GM19025 (cell line): ENCODE data around the gene CHST6.

Experiments
- ATAC-seq: cut with Tn5 transposase; IDR thresholded peaks from one replicate; pipeline ENCODE4 v1.9.1; 2021; ENCODE audit warnings: mild to moderate bottlenecking, low read depth, moderate library complexity; ENCODE audit not compliant: unreplicated experiment

Gene CHST6

GRCh38 chr16:75478480-75479345, 16.5 kb downstream of the CHST6 start:
- ATAC-seq = no peak

GRCh38 chr16:75477680-75478473, 17.4 kb downstream of the CHST6 start:
- no peak for ATAC-seq

- no peak for ATAC-seq
Observed at GRCh38 chr16:75476817-75477216, 18.4 kb downstream of the CHST6 start.

- ATAC-seq = no peak
Observed at GRCh38 chr16:75475420-75475847, 19.8 kb downstream of the CHST6 start.

- ATAC-seq = no peak
Observed at GRCh38 chr16:75472908-75473877, 22.0 kb downstream of the CHST6 start.

- ATAC-seq = peak; percentile 64
Observed at GRCh38 chr16:75471723-75472633, 23.3 kb downstream of the CHST6 start.

- no peak for ATAC-seq
Observed at GRCh38 chr16:75466760-75467159, 28.5 kb downstream of the CHST6 start.

- ATAC-seq = peak; percentile 90
Observed at GRCh38 chr16:75464122-75464918, 30.9 kb downstream of the CHST6 start, which contains the start of gene TMEM170A. Gene TMEM170A, minus strand, starts transcription at chr16:75464689. Its CDS starts 89 bp downstream, at chr16:75464600.

GRCh38 chr16:75463389-75464121, 31.7 kb downstream of the CHST6 start:
- ATAC-seq = peak; percentile 9

- no peak for ATAC-seq
Observed at GRCh38 chr16:75462806-75463205, 32.4 kb downstream of the CHST6 start.

GRCh38 chr16:75461575-75461974, 33.7 kb downstream of the CHST6 start:
- ATAC-seq = no peak

GRCh38 chr16:75460446-75460845, 34.8 kb downstream of the CHST6 start:
- no peak for ATAC-seq

GRCh38 chr16:75459691-75460090, 35.5 kb downstream of the CHST6 start:
- ATAC-seq = no peak

GRCh38 chr16:75458439-75458838, 36.8 kb downstream of the CHST6 start:
- ATAC-seq = no peak

- ATAC-seq = no peak
Observed at GRCh38 chr16:75458029-75458428, 37.2 kb downstream of the CHST6 start.

- no peak for ATAC-seq
Observed at GRCh38 chr16:75457485-75458021, 37.7 kb downstream of the CHST6 start.

- ATAC-seq = no peak
Observed at GRCh38 chr16:75456971-75457370, 38.3 kb downstream of the CHST6 start.
